Lung (tissue), 12 donors: ENCODE data around the gene ATP9A. TPM values are rescaled to one million over a fixed set of nuclear protein-coding genes. Genes with fewer than 3 reads are reported as not detected.

Experiments used
- ATAC-seq: fragments of 200-7000 bp; cut with Tn5 transposase; one replicate; pipeline ENCODE4 v1.9.1; 2020; ENCODE audit warnings: moderate number of reproducible peaks; ENCODE audit not compliant: insufficient read depth, low FRiP score
- DNase-seq, 3 donors: peaks; one replicate each; pipeline ENCODE4 v3.0.0-alpha.2; 2013 to 2017
- H3K27ac ChIP-seq, 2 donors: one replicate each; pipeline ENCODE4 v1.5.1; 2013; ENCODE audit warnings: mild to moderate bottlenecking in 2 of 2, moderate library complexity in 2 of 2, control low read depth in 1 of 2, inconsistent platforms in 1 of 2, low read depth in 1 of 2, low read length in 1 of 2
- H3K27me3 ChIP-seq, 3 donors: one replicate each; pipeline ENCODE4 v1.5.1; 2013; ENCODE audit warnings: low read length in 2 of 3; ENCODE audit not compliant: control insufficient read depth in 3 of 3, insufficient read depth in 3 of 3
- H3K36me3 ChIP-seq, 4 donors: one replicate each; pipeline ENCODE4 v1.5.1; 2013; ENCODE audit warnings: low read length in 4 of 4, mild to moderate bottlenecking in 1 of 4, moderate library complexity in 1 of 4; ENCODE audit not compliant: control insufficient read depth in 4 of 4, insufficient read depth in 4 of 4
- H3K4me1 ChIP-seq, 5 donors: one replicate each; pipeline ENCODE4 v1.5.1; 2013; ENCODE audit warnings: low read length in 5 of 5, mild to moderate bottlenecking in 2 of 5, moderate library complexity in 1 of 5; ENCODE audit not compliant: control insufficient read depth in 5 of 5, insufficient read depth in 5 of 5
- H3K4me3 ChIP-seq: one replicate; pipeline ENCODE4 v1.5.1; 2013; ENCODE audit warnings: mild to moderate bottlenecking, control low read depth, moderate library complexity
- H3K9ac ChIP-seq, 2 donors: one replicate each; pipeline ENCODE4 v1.5.1; 2013; ENCODE audit warnings: low read length in 2 of 2, control low read depth in 1 of 2; ENCODE audit not compliant: insufficient read depth in 1 of 2
- H3K9me3 ChIP-seq, 4 donors: one replicate each; pipeline ENCODE4 v1.5.1; 2013; ENCODE audit warnings: low read length in 3 of 4, mild to moderate bottlenecking in 1 of 4, moderate library complexity in 1 of 4; ENCODE audit not compliant: control insufficient read depth in 4 of 4, insufficient read depth in 3 of 4
- CTCF ChIP-seq: IDR thresholded peaks from 2 replicates; pipeline ENCODE4 v1.5.1; 2012; ENCODE audit warnings: mild to moderate bottlenecking; ENCODE audit errors: control extremely low read depth, extremely low read depth
- WGBS, 2 donors: extraction: QIAGEN DNeasy Blood & Tissue Kit; methylation state at CpG; one replicate each; pipeline ENCODE4 v1.1.7; 2013; 5-methylcytosine and 5-hydroxymethylcytosine counted together
- polyA plus RNA-seq, 2 donors: library from polyadenylated mRNA; stranded (reverse); fragments of 200-250 nt; gene quantifications; one replicate each; pipeline ENCODE4 v1.2.1, GENCODE V29; 2013
- total RNA-seq, 2 donors: library from RNA; depleted of rRNA in 1 of 2; stranded (reverse); fragments of >200 nt in 1 of 2; gene quantifications; one replicate each; pipeline ENCODE4 v1.2.1, GENCODE V29; 2014 to 2021
- donor health status: control.
- donor health status: control.
- donor health status: Bipolar disorder and iron deficiency.
- donor health status: healthy.
- donor health status: DM: yes; HTN: yes; CAD: no.

Gene ATP9A
- total and polyA plus RNA-seq, 4 donors: 3.3 to 43.6 (median 14.9) TPM

GRCh38 chr20:51628533-51629398 lies 139.4 kb downstream of the ATP9A start:
- peak; percentile 33 to 68 (median 60) for DNase-seq
- H3K9ac ChIP-seq: no peak overlapping the region

GRCh38 chr20:51627586-51627985 lies 140.6 kb downstream of the ATP9A start:
- no peak for TF ChIP-seq CTCF
- DNase-seq: no peak
- H3K9me3 ChIP-seq: no peaks in the 10 kb centered on the region
- no peak overlapping the region for H3K4me3 ChIP-seq
- no peaks in the 10 kb centered on the region for H3K27me3 ChIP-seq
- H3K4me1 ChIP-seq: peaks cover 3 to 19% (median 11%) of the 10 kb centered on the region in 5 donors
- ATAC-seq: no peak
- no peak overlapping the region for H3K27ac ChIP-seq
- peaks cover 0 to 15% (median 6%) of the 10 kb centered on the region in 4 donors for H3K36me3 ChIP-seq
- H3K9ac ChIP-seq: no peak overlapping the region
- 83 to 90% methylated on average over 10 of the region's 10 CpGs for WGBS, 2 donors

More at GRCh38 chr20:51628533-51629398, 139.4 kb downstream of the ATP9A start:
- H3K4me3 ChIP-seq: no peak overlapping the region
- peaks cover 3 to 19% (median 11%) of the 10 kb centered on the region in 5 donors for H3K4me1 ChIP-seq
- no peak for ATAC-seq
- WGBS, 2 donors: 75 to 78% methylated on average over 8 of the region's 8 CpGs
- no peak overlapping the region for H3K27ac ChIP-seq
- TF ChIP-seq CTCF: no peak
- no peaks in the 10 kb centered on the region for H3K9me3 ChIP-seq
- H3K36me3 ChIP-seq: peaks cover 0 to 12% (median 6%) of the 10 kb centered on the region in 4 donors
- H3K27me3 ChIP-seq: no peaks in the 10 kb centered on the region

GRCh38 chr20:51625105-51625504 lies 143.1 kb downstream of the ATP9A start:
- Histone ChIP-seq H3K27me3 (no peaks in the 10 kb centered on the region), H3K36me3 (peaks cover 0 to 16% (median 10%) of the 10 kb centered on the region in 4 donors), H3K9ac (no peak overlapping the region), H3K9me3 (no peaks in the 10 kb centered on the region), H3K4me1 (peaks cover 0 to 6% (median 3%) of the 10 kb centered on the region in 5 donors), H3K4me3 (no peak overlapping the region), H3K27ac (no peak overlapping the region)
- 88 to 89% methylated on average over 14 of the region's 14 CpGs for WGBS, 2 donors
- TF ChIP-seq CTCF: no peak
- ATAC-seq (no peak), DNase-seq (no peak)
